Measurements from ENCODE around the gene HIPK3.
"Not testable (repeated sequence)": the region's sequence is repeated elsewhere in the genome, so short reads cannot be mapped to it uniquely, and the experiment has no call there.

HIPK3 gene

GRCh38 chr11:33294797-33295196, 37.6 kb downstream of the HIPK3 start:
- Histone ChIP-seq H3K9me2 (replicated peaks; ENCODE audit: low read depth, low read length) (no peaks in the 10 kb centered on the region), H3K27me3 (ENCODE audit: insufficient read depth, low read length, poor library complexity, severe bottlenecking) (no peaks in the 10 kb centered on the region), H3K79me2 (ENCODE audit: insufficient read depth, low read length) (peaks cover 85% of the 10 kb centered on the region), H4K20me1 (ENCODE audit: insufficient read depth, low read length, poor library complexity, severe bottlenecking) (peaks cover 20% of the 10 kb centered on the region), H3K9me3 (ENCODE audit: insufficient read depth, low read depth, low read length) (peaks cover 4% of the 10 kb centered on the region; the same call in 1 of the 2 replicates), H3K36me3 (ENCODE audit: insufficient read depth, low read length) (peaks cover 9% of the 10 kb centered on the region; the same call in 1 of the 2 replicates), H3K9ac (ENCODE audit: low read depth, low read length, poor library complexity, severe bottlenecking) (no peak overlapping the region), H2AFZ (ENCODE audit: low read length) (no peak overlapping the region), H3K4me1 (ENCODE audit: insufficient read depth, low read length, poor library complexity, severe bottlenecking) (no peaks in the 10 kb centered on the region), H3F3A (ENCODE audit: low read depth) (no peaks in the 10 kb centered on the region), H3K4me2 (ENCODE audit: low read depth, low read length, poor library complexity, severe bottlenecking) (no peak overlapping the region), H3K4me3 (ENCODE audit: low read length, poor library complexity, severe bottlenecking) (no peak overlapping the region)
- no peak for TF ChIP-seq EZH2phosphoT487 (IDR thresholded peaks at IDR 0.05; ENCODE audit: borderline replicate concordance)
- TF ChIP-seq CTCF (conservative IDR thresholded peaks at IDR 0.05; ENCODE audit: low read length) = no peak

- Histone ChIP-seq H3K27me3 (ENCODE audit: insufficient read depth, low read length, poor library complexity, severe bottlenecking) (no peaks in the 10 kb centered on the region), H3K4me3 (ENCODE audit: low read length, poor library complexity, severe bottlenecking) (no peak overlapping the region), H3K9ac (ENCODE audit: low read depth, low read length, poor library complexity, severe bottlenecking) (no peak overlapping the region), H3F3A (ENCODE audit: low read depth) (no peaks in the 10 kb centered on the region), H4K20me1 (ENCODE audit: insufficient read depth, low read length, poor library complexity, severe bottlenecking) (peaks cover 9% of the 10 kb centered on the region), H3K9me2 (replicated peaks; ENCODE audit: low read depth, low read length) (no peaks in the 10 kb centered on the region), H3K36me3 (ENCODE audit: insufficient read depth, low read length) (peaks cover 9% of the 10 kb centered on the region; the same call in 1 of the 2 replicates), H3K4me1 (ENCODE audit: insufficient read depth, low read length, poor library complexity, severe bottlenecking) (no peaks in the 10 kb centered on the region), H2AFZ (ENCODE audit: low read length) (no peak overlapping the region), H3K79me2 (ENCODE audit: insufficient read depth, low read length) (peaks cover 86% of the 10 kb centered on the region), H3K9me3 (ENCODE audit: insufficient read depth, low read depth, low read length) (peaks cover 4% of the 10 kb centered on the region; the same call in 1 of the 2 replicates), H3K4me2 (ENCODE audit: low read depth, low read length, poor library complexity, severe bottlenecking) (no peak overlapping the region)
- TF ChIP-seq CTCF (conservative IDR thresholded peaks at IDR 0.05; ENCODE audit: low read length) = no peak
- TF ChIP-seq EZH2phosphoT487 (IDR thresholded peaks at IDR 0.05; ENCODE audit: borderline replicate concordance) = no peak
Observed at GRCh38 chr11:33296695-33297094, 39.5 kb downstream of the HIPK3 start.

GRCh38 chr11:33303541-33303940, 46.4 kb downstream of the HIPK3 start:
- Histone ChIP-seq H3K36me3 (ENCODE audit: insufficient read depth, low read length) (no peaks in the 10 kb centered on the region; the same call in 1 of the 2 replicates), H2AFZ (ENCODE audit: low read length) (no peak overlapping the region), H3K9me3 (ENCODE audit: insufficient read depth, low read depth, low read length) (no peaks in the 10 kb centered on the region), H3K9me2 (replicated peaks; ENCODE audit: low read depth, low read length) (no peaks in the 10 kb centered on the region), H3K27me3 (ENCODE audit: insufficient read depth, low read length, poor library complexity, severe bottlenecking) (no peaks in the 10 kb centered on the region), H3K79me2 (ENCODE audit: insufficient read depth, low read length) (peaks cover 78% of the 10 kb centered on the region), H3K9ac (ENCODE audit: low read depth, low read length, poor library complexity, severe bottlenecking) (no peak overlapping the region), H3K4me2 (ENCODE audit: low read depth, low read length, poor library complexity, severe bottlenecking) (no peak overlapping the region), H4K20me1 (ENCODE audit: insufficient read depth, low read length, poor library complexity, severe bottlenecking) (peaks cover 11% of the 10 kb centered on the region), H3K4me3 (ENCODE audit: low read length, poor library complexity, severe bottlenecking) (no peak overlapping the region), H3F3A (ENCODE audit: low read depth) (no peaks in the 10 kb centered on the region), H3K4me1 (ENCODE audit: insufficient read depth, low read length, poor library complexity, severe bottlenecking) (no peaks in the 10 kb centered on the region)
- TF ChIP-seq EZH2phosphoT487 (IDR thresholded peaks at IDR 0.05; ENCODE audit: borderline replicate concordance) (no peak), CTCF (conservative IDR thresholded peaks at IDR 0.05; ENCODE audit: low read length) (no peak)

DNA sequence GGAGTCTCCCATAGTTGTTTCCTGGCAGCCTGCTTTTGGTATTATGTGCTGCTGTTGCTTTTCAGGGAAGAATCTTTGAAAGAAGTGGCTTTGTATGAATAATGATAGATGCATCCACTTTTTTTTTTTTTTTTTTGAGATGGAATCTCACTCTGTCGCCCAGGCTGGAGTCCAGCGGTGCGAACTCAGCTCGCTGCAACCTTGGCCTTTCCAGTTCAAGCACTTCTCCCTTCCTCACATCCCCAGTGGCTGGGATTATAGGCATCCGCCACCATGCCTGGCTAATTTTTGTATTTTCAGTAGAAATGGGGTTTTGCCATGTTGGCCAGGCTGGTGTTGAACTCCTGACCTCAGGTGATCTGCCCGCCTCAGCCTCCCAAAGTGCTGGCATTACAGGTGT, 49.6 kb downstream of the HIPK3 start:
- H3K27me3 ChIP-seq (ENCODE audit: insufficient read depth, low read length, poor library complexity, severe bottlenecking); H3F3A ChIP-seq (ENCODE audit: low read depth); H3K9me3 ChIP-seq (ENCODE audit: insufficient read depth, low read depth, low read length); H3K36me3 ChIP-seq (ENCODE audit: insufficient read depth, low read length); H3K9me2 ChIP-seq (replicated peaks; ENCODE audit: low read depth, low read length); H4K20me1 ChIP-seq (ENCODE audit: insufficient read depth, low read length, poor library complexity, severe bottlenecking); H3K9ac ChIP-seq (ENCODE audit: low read depth, low read length, poor library complexity, severe bottlenecking); H3K4me3 ChIP-seq (ENCODE audit: low read length, poor library complexity, severe bottlenecking); H3K4me1 ChIP-seq (ENCODE audit: insufficient read depth, low read length, poor library complexity, severe bottlenecking); H2AFZ ChIP-seq (ENCODE audit: low read length); H3K4me2 ChIP-seq (ENCODE audit: low read depth, low read length, poor library complexity, severe bottlenecking): not testable (repeated sequence)
- H3K79me2 ChIP-seq (ENCODE audit: insufficient read depth, low read length) = peaks cover 72% of the 10 kb centered on the region

All from Loucy (cell line).